Left hindlimb (tissue), 1 donor: ENCODE results near the gene IGSF9B.

Experiments
- DNase-seq: peaks from one replicate; pipeline ENCODE4 v3.0.0-alpha.2; 2018

Gene IGSF9B

DNA sequence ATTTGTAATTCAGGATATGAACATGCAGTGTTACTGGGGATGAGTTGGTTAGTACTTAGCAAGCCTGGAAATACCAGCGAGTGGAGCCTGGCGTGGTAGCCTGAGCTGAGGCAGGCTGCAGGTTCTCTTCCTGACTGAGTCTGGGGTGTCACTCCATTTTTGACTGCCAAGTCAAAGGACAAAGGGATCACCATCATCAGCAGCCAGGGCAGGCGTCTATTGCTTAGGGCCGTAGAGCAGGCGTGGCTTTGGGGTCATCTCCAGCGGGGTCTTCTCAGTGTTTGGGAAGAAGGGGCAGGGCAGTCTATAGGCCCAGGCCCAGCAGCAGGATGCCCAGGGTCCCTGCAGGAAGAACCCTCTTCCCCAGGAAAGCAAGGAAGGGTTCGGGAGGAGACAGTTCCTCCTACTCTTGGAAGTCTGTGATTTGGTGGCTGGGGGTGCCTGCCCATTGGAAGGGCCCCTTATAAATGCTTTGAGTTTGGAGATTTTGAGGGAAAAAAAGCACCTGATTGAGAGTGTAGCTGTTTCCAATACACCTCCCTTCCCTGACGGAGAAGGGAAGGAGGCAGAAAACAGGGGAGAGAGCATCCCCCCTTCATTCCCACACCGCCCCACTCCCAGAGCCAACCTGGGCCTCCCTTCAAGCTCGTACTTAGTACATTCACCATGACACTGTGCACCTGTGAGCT is 60.0 kb downstream of the IGSF9B start:
- DNase-seq: no peak

DNA sequence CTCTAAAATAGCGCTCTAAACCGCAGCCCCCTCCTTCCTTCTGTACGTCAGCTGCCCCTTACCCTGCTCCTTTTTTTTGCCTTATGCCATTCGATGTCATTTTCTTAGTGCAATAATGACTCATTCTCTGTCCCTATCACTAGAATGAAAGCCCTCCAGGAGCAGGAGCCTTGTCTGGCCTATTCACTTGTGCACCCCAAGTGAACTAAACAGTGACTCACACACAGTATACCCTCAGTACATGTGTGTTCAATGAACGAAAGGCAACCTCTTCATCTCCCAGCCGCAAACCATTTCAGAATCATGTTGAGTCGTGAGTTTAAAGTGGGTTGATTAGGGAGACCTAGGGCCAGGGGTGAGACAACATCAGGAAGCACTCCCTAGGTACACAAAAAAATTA is 60.7 kb downstream of the IGSF9B start:
- no peak for DNase-seq

DNA sequence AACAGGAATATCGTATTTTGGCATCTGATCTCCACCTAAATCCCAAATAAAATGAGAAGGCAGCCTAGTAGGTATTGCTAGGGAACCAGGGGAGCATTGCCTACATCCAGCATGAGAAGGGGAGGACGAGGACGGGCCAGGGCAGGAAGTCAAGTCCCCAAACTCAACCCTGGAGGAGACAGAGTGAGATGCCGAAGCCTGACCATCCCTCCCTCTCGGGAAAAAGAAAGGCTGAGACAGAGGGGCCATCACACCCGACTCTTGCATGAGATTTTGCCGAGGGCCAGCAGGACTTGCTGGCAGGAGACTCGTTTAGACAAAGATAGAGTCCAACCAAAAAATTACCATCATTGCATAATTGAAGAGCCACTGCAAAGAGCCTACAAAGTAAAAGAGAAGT is 61.2 kb downstream of the IGSF9B start:
- no peak for DNase-seq

DNA sequence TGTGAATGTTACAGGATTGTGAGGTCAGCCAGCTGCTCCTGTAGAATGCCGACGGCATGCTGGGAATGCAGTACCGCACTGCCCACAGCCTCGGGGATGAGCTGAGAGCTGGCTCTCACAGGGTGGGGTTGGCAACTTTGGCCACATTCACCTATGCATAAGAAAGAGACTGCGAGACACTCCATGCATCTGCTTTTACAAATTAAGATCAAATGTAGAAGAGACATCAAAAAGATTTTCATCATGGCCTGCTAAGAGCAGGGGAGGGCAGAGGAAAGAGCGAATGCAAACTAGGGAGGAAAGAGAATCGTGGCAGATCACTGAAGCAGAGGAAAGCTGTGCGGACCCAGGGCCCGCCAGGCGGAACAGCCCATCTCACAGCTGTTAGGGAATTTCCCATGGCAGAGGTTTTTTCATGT is 61.7 kb downstream of the IGSF9B start:
- DNase-seq: no peak

GRCh38 chr11:133893381-133893780 is 63.4 kb downstream of the IGSF9B start:
- DNase-seq: no peak

DNA sequence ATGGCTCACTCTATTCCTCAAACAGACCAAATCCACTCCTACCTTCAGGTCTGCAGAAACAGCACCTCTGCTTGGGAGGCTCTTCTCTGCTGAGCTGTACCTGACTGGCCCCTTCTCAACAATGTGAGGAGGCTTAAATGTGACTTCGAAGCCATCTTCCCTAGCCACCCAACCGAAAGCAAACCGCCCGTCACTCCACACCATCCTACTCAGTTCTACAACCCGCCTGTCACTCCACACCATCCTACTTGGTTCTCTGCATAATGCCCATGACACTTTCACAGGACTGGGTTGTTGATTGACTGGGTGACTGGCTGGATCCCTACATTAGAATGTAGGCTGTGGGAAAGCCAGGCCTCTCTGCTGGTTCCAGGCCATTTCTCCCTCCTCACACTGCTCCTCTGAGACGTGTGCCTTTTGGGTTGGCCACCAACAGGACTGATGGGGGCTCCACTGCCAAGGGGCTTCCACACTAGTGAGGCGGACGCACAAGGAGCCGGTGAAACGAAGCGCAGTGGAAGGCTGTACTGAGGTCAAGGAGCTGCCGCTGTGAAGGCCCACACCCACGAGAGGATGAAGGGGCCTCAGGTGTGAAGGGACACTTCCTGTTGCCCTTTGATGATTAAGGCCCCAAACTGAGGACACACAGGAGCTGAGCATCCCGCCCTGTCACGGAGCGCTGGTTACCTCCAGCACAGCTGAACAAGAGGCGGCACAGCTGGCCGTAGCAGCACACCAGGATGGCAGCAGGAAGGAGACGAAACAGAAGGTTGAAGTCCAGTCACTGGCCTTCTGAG is 64.0 kb downstream of the IGSF9B start:
- no peak for DNase-seq

- DNase-seq: no peak
Observed at GRCh38 chr11:133892126-133892525, 64.6 kb downstream of the IGSF9B start.

GRCh38 chr11:133889893-133890292 is 66.9 kb downstream of the IGSF9B start:
- DNase-seq: no peak

DNA sequence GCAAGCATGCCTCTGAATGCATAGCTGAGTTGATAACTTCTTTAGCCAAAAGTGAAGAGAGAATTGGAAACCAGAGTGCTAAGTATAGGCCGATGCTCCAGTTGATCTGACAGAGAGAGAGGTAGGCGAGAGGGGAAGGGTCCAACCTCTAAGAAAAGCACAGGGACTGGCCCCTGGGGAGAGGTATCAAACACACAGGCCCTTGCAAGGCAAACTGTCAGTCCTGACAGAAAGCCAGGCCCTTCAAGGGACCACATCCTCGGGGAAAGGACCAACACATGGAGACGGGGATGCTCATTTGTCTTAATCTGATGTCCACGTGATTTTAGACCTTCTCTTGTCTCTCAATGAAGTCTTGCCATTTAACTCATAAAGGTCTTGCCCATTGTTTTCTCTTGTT is 67.6 kb downstream of the IGSF9B start:
- DNase-seq: no peak

DNA sequence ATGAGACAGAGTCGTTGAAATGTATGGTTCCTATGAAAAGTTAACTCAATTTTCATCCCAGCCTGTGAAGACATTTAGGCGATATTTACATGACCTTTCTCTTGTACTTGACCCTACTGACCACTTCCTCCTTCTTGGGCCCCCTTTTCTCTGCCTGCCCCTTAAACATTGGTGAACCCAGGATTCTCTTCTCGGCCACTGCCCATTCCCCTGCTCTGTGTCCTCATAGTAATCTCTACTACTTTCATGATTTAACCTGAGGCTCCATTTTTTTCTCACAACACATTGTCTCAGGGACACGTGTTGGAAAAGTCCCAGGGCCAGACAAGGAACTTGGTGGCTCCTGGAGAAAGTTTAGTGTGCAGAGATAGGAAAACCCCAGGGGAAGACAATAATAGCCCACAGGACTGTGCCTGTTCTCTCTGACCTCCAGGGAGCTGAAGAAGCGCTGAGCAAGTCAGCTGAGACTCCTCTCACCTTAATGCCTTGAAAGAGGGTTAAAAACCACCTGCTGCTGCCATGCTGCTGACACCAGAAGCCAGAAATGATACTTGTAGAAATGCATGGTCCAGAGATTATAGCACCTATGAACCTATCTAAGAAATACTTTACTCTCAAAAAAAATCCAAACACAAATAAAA is 69.0 kb downstream of the IGSF9B start:
- no peak for DNase-seq

- no peak for DNase-seq
Observed at GRCh38 chr11:133886029-133886428, 70.7 kb downstream of the IGSF9B start.

- no peak for DNase-seq
Observed at GRCh38 chr11:133872160-133872559, 84.6 kb downstream of the IGSF9B start.

- DNase-seq: no peak
Observed at GRCh38 chr11:133867456-133867855, 89.3 kb downstream of the IGSF9B start.

GRCh38 chr11:133865466-133865865 is 91.3 kb downstream of the IGSF9B start:
- DNase-seq: no peak

DNA sequence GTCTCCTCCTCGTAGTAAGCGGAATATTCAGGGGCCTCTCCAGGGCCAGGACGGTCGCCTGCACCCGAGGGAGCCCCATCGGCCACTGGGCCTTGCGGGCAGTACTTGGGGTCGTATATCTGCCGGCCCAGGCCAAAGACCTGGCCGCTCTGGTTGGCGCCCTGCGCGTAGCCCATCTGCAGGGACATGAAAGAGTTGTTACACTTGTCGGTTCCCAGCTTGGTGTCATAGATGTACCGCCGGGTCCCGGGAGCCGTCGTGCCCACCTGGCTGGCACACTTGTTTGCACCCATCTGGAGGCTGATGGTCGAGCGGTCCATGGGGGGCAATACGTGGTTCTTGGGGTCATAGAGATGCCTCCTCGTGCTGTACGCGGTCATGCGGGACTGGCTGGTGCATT is 92.0 kb downstream of the IGSF9B start:
- DNase-seq: no peak

DNA sequence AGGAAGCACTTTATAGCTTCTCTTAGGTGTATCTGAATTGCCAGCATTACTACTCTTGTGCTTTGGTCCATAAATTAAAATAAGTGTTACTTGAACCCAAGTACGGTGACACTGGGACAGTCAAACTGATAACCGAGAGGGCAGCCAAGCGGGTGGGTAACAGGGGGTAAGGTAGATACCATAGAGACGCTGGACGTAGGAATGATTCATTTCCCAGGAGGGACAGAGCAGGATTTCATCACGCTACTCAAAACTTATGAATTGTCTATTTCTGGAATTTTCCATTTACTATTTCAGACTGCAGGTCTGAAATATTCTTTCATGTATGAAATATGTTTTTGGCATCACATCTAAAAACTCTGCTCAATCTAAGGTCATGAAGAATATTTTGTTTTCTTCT is 96.6 kb downstream of the IGSF9B start:
- no peak for DNase-seq
